Activated CD4-positive, alpha-beta memory T cell treated with anti-CD3 and anti-CD28 coated beads, Interleukin-2, amount 10 ng/mL, durations not matched to agents 7 days and 5 days (primary cell): ENCODE results near the gene TBC1D5. TPM values are rescaled to one million over a fixed set of nuclear protein-coding genes. Genes with fewer than 3 reads are reported as not detected.

Experiments
- CTCF ChIA-PET: fragments of 350-600 bp; sonication (Branson Sonifier 250); formaldehyde crosslinking; loops from one replicate; lab custom pipeline; 2021; ENCODE audit warnings: antibody characterized with exemption, inconsistent platforms; lab: Charles Lee
- POLR2A ChIA-PET: fragments of 350-600 bp; sonication (Branson Sonifier 250); formaldehyde crosslinking; loops from one replicate; lab custom pipeline; 2021; ENCODE audit warnings: antibody characterized with exemption; lab: Charles Lee
- DNase-seq: peaks from one replicate; pipeline ENCODE4 v3.0.0-alpha.2; 2020
- H3K27ac Mint-ChIP-seq: one replicate; pipeline ENCODE4 v1.8.0; 2021; ENCODE audit warnings: mild to moderate bottlenecking, mixed read lengths
- H3K27me3 Mint-ChIP-seq: one replicate; pipeline ENCODE4 v1.8.0; 2021; ENCODE audit warnings: mixed read lengths
- H3K36me3 Mint-ChIP-seq: one replicate; pipeline ENCODE4 v1.8.0; 2021; ENCODE audit warnings: low read depth, mixed read lengths
- H3K4me1 Mint-ChIP-seq: one replicate; pipeline ENCODE4 v1.8.0; 2021; ENCODE audit warnings: mixed read lengths
- H3K4me3 Mint-ChIP-seq: one replicate; pipeline ENCODE4 v1.8.0; 2021; ENCODE audit warnings: mild to moderate bottlenecking, mixed read lengths
- H3K9me3 Mint-ChIP-seq: one replicate; pipeline ENCODE4 v1.8.0; 2021; ENCODE audit warnings: mixed read lengths
- total RNA-seq, 2 experiments: library from RNA; stranded (reverse); gene quantifications; one replicate each; pipeline ENCODE4 v1.2.3, GENCODE V29; 2021

The TBC1D5 gene
- total RNA-seq, 2 experiments from 2014 or later, result 49.9 to 50.8 TPM

DNA sequence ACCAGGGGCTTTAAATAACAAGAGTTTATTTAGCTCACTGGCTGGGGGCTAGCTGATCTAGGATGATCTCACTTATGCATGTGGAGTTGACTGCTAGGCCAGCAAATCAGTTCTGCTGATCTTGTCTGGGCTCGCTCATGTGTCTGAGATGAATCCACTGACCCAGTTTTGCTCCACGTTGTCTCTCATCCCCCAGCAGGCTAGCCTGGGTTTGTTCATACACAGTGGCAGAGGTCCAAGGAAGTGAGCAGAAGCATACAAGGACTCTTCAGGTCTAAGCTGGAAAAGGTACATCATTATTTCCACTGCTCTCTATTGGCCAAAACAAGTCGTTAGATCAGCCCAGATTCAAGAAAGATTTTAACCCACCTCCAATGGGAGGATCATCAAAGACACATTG is 619.7 kb downstream of the TBC1D5 start:
- Mint-ChIP-seq H3K27me3 (no peaks in the 10 kb centered on the region), H3K36me3 (no peaks in the 10 kb centered on the region), H3K4me1 (no peaks in the 10 kb centered on the region), H3K4me3 (no peak overlapping the region), H3K9me3 (peaks cover 10% of the 10 kb centered on the region), H3K27ac (no peak overlapping the region)
- POLR2A ChIA-PET, result no interaction called here
- no peak for DNase-seq
- CTCF ChIA-PET, result no interaction called here

DNA sequence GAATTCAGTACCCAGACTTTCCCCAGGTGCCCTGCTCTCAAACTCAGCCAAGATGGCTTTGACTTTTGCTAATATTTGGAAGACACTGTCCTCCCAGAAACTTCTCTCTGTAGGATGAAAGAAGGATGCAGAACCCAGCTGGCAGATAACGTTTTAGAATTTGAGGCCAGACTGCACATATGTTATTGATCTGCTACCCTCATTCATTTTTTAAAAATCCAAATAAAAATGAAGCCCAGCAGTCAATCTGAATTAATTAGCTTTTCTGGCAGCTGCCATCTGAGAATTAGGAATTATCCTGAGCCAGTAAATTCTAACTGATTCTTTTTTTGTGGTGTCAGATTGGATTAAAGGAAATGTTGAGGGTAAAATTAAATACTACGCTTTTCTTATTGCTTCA is 621.1 kb downstream of the TBC1D5 start:
- ChIA-PET CTCF (no interaction called here), POLR2A (no interaction called here)
- no peaks in the 10 kb centered on the region for H3K4me1 Mint-ChIP-seq
- H3K9me3 Mint-ChIP-seq, result peaks cover 12% of the 10 kb centered on the region
- H3K4me3 Mint-ChIP-seq, result no peak overlapping the region
- DNase-seq, result no peak
- no peak overlapping the region for H3K27ac Mint-ChIP-seq
- no peaks in the 10 kb centered on the region for H3K36me3 Mint-ChIP-seq
- H3K27me3 Mint-ChIP-seq, result no peaks in the 10 kb centered on the region

DNA sequence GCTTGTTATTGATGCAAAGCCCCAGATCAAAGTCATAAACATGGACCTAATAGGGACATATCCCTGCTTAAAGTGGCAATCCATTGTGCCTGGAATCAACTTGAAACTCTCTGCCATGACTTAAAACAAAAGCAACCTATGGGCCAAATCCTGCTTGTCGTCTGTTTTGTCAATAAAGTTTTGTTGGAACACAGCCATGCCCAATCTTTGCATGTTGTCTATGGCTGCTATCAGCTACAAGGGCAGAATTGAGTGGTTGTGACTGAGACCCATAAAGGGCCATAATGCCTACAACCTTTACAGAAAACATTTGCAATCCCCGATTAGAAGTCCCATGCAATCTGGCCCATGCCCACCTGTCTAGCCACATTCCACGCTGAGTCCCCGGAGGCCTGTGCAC is 622.3 kb downstream of the TBC1D5 start:
- CTCF ChIA-PET, result no interaction called here
- Mint-ChIP-seq H3K27me3 (no peaks in the 10 kb centered on the region), H3K36me3 (no peaks in the 10 kb centered on the region), H3K4me3 (no peak overlapping the region), H3K9me3 (peaks cover 12% of the 10 kb centered on the region), H3K27ac (no peak overlapping the region), H3K4me1 (no peaks in the 10 kb centered on the region)
- POLR2A ChIA-PET, result no interaction called here
- DNase-seq, result no peak

GRCh38 chr3:17119201-17120072 is 623.0 kb downstream of the TBC1D5 start:
- no peak for DNase-seq
- H3K36me3 Mint-ChIP-seq, result no peaks in the 10 kb centered on the region
- ChIA-PET POLR2A (no interaction called here), CTCF (no interaction called here)
- H3K4me1 Mint-ChIP-seq, result no peaks in the 10 kb centered on the region
- no peaks in the 10 kb centered on the region for H3K27me3 Mint-ChIP-seq
- no peak overlapping the region for H3K27ac Mint-ChIP-seq
- H3K4me3 Mint-ChIP-seq, result no peak overlapping the region
- peaks cover 12% of the 10 kb centered on the region for H3K9me3 Mint-ChIP-seq

DNA sequence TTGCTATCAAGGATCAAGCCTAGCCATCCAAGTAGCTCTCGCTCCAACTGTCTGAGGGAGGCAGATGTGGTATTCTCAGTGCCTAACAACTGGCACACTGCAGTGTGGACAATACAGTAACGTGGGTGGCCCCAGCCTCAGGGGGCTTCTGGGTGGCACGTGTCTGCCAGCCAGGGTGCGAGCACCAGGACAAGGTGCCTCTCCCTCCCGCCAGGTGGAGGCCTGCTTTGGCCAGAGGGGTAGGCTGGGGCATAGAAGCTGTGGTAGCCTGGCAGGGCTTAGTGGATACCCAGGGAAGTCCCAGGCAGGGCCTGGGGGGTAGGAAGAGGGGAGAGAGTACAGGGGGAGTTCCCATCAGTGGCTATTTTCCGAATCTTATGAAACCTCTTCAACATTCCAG is 623.7 kb downstream of the TBC1D5 start:
- Mint-ChIP-seq H3K9me3 (peaks cover 12% of the 10 kb centered on the region), H3K36me3 (no peaks in the 10 kb centered on the region), H3K27me3 (no peaks in the 10 kb centered on the region), H3K27ac (no peak overlapping the region), H3K4me3 (no peak overlapping the region), H3K4me1 (no peaks in the 10 kb centered on the region)
- DNase-seq, result no peak
- ChIA-PET POLR2A (no interaction called here), CTCF (no interaction called here)

GRCh38 chr3:17116007-17116600 is 626.3 kb downstream of the TBC1D5 start:
- Mint-ChIP-seq H3K27ac (no peak overlapping the region), H3K9me3 (peaks cover 5% of the 10 kb centered on the region), H3K4me1 (no peaks in the 10 kb centered on the region), H3K27me3 (no peaks in the 10 kb centered on the region), H3K36me3 (no peaks in the 10 kb centered on the region), H3K4me3 (no peak overlapping the region)
- ChIA-PET CTCF (no interaction called here), POLR2A (no interaction called here)
- DNase-seq, result no peak

GRCh38 chr3:17115186-17115585 is 627.2 kb downstream of the TBC1D5 start:
- ChIA-PET POLR2A (no interaction called here), CTCF (interaction anchor here (0.6 kb wide), 1 partner anchor 94 kb away, joined by 4 read pairs; no protein-coding TSS in a partner anchor)
- Mint-ChIP-seq H3K4me3 (no peak overlapping the region), H3K9me3 (peaks cover 5% of the 10 kb centered on the region), H3K4me1 (no peaks in the 10 kb centered on the region), H3K36me3 (no peaks in the 10 kb centered on the region), H3K27me3 (no peaks in the 10 kb centered on the region), H3K27ac (no peak overlapping the region)
- DNase-seq, result no peak

- DNase-seq, result no peak
- no peaks in the 10 kb centered on the region for H3K27me3 Mint-ChIP-seq
- no peaks in the 10 kb centered on the region for H3K9me3 Mint-ChIP-seq
- no peak overlapping the region for H3K4me3 Mint-ChIP-seq
- ChIA-PET CTCF (no interaction called here), POLR2A (no interaction called here)
- no peak overlapping the region for H3K27ac Mint-ChIP-seq
- no peaks in the 10 kb centered on the region for H3K36me3 Mint-ChIP-seq
- no peaks in the 10 kb centered on the region for H3K4me1 Mint-ChIP-seq
These were observed 630.8 kb downstream of the TBC1D5 start for GRCh38 chr3:17111586-17111985.

- H3K9me3 Mint-ChIP-seq, result no peaks in the 10 kb centered on the region
- H3K27ac Mint-ChIP-seq, result no peak overlapping the region
- H3K4me1 Mint-ChIP-seq, result no peaks in the 10 kb centered on the region
- DNase-seq, result no peak
- ChIA-PET CTCF (interaction anchor here (0.5 kb wide), 1 partner anchor 282 kb away, joined by 5 read pairs; no protein-coding TSS in a partner anchor), POLR2A (no interaction called here)
- no peaks in the 10 kb centered on the region for H3K27me3 Mint-ChIP-seq
- no peaks in the 10 kb centered on the region for H3K36me3 Mint-ChIP-seq
- H3K4me3 Mint-ChIP-seq, result no peak overlapping the region
These were observed 631.6 kb downstream of the TBC1D5 start for GRCh38 chr3:17110660-17111396.
